K562 (cell line): ENCODE measurements around the gene MMP11.

Source experiments
- ARNT ChIP-seq, 2 experiments: fragments of 450-650 bp; IDR thresholded peaks; 2 replicates each; pipeline ENCODE4 v1.6.1; 2016; ENCODE audit warnings: mild to moderate bottlenecking in 1 of 2
- BCL6 ChIP-seq: fragments of 250-450 bp; sonication (Bioruptor Pico); IDR thresholded peaks from 2 replicates; pipeline ENCODE4 v1.4.0; 2020
- CTCF ChIP-seq, 3 experiments: IDR thresholded peaks in 2 of 3; conservative IDR thresholded peaks in 1 of 3; 2 replicates each; pipeline ENCODE4 v1.5.1; 2011 to 2012; ENCODE audit warnings: low read length in 3 of 3, mild to moderate bottlenecking in 3 of 3, control low read depth in 2 of 3, improper control_type of control experiment in 1 of 3, inconsistent platforms in 1 of 3, low read depth in 1 of 3, mixed read lengths in 1 of 3, moderate library complexity in 1 of 3; ENCODE audit not compliant: insufficient read depth in 2 of 3
- JUND ChIP-seq, 2 experiments: IDR thresholded peaks; 2 replicates in 1 of 2; 3 replicates in 1 of 2; pipeline ENCODE4 v1.6.1; 2011; ENCODE audit warnings: borderline replicate concordance in 2 of 2, low read depth in 2 of 2, low read length in 2 of 2, improper control_type of control experiment in 1 of 2, missing biosample characterization in 1 of 2, missing genetic modification characterization in 1 of 2, missing genetic modification reagents in 1 of 2
- MYC ChIP-seq, 2 experiments: fragments of 250-450 bp in 1 of 2; sonication (Bioruptor Pico) in 1 of 2; IDR thresholded peaks; 2 replicates each; pipeline versions ENCODE4 v1.5.1 to v1.6.1; 2012 to 2021; ENCODE audit warnings: low read depth in 2 of 2, borderline replicate concordance in 1 of 2, improper control_type of control experiment in 1 of 2, low read length in 1 of 2, mild to moderate bottlenecking in 1 of 2, moderate library complexity in 1 of 2
- NEUROD1 ChIP-seq: fragments of 150-350 bp; IDR thresholded peaks from 2 replicates; pipeline ENCODE4 v1.6.1; 2014; ENCODE audit warnings: borderline replicate concordance, low read length, low read depth; ENCODE audit not compliant: partially characterized antibody
- TF ChIP-seq, protein P1 (sequence below): sonication (generic); formaldehyde crosslinking; IDR thresholded peaks from 2 replicates; pipeline ENCODE4 v1.8.1; 2023; ENCODE audit warnings: mild to moderate bottlenecking, missing genetic modification reagents
- TF ChIP-seq, protein P2 (sequence below): fragments of 200-800 bp; sonication (Bioruptor generic); IDR thresholded peaks from 2 replicates; pipeline ENCODE4 v1.6.1; 2017; ENCODE audit warnings: missing genetic modification characterization, missing compliant biosample characterization

GRCh38 chr22:23823331-23823791 lies 50.7 kb downstream of the MMP11 start:
- TF ChIP-seq CTCF (IDR thresholded peaks at IDR 0.05 in 2 of 3, conservative IDR thresholded peaks at IDR 0.05 in 1 of 3; ENCODE audit: insufficient read depth in 2 of 3, low read depth in 1 of 3, low read length in 3 of 3) (no peak), BCL6 (no peak), ARNT (IDR thresholded peaks at IDR 0.05) (no peak), JUND (IDR thresholded peaks at IDR 0.05; ENCODE audit: borderline replicate concordance, low read depth, low read length) (no peak), JUND (tag; IDR thresholded peaks at IDR 0.05; ENCODE audit: borderline replicate concordance, low read depth, low read length) (no peak), NEUROD1 (no peak), MYC (IDR thresholded peaks at IDR 0.05; ENCODE audit: low read depth, low read length) (no peak), MYC (CRISPR knock-in tag; IDR thresholded peaks at IDR 0.05; ENCODE audit: borderline replicate concordance, low read depth) (no peak)
- TF ChIP-seq, protein P1, sequence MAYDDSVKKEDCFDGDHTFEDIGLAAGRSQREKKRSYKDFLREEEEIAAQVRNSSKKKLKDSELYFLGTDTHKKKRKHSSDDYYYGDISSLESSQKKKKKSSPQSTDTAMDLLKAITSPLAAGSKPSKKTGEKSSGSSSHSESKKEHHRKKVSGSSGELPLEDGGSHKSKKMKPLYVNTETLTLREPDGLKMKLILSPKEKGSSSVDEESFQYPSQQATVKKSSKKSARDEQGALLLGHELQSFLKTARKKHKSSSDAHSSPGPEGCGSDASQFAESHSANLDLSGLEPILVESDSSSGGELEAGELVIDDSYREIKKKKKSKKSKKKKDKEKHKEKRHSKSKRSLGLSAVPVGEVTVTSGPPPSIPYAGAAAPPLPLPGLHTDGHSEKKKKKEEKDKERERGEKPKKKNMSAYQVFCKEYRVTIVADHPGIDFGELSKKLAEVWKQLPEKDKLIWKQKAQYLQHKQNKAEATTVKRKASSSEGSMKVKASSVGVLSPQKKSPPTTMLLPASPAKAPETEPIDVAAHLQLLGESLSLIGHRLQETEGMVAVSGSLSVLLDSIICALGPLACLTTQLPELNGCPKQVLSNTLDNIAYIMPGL: no peak
- TF ChIP-seq, protein P2, sequence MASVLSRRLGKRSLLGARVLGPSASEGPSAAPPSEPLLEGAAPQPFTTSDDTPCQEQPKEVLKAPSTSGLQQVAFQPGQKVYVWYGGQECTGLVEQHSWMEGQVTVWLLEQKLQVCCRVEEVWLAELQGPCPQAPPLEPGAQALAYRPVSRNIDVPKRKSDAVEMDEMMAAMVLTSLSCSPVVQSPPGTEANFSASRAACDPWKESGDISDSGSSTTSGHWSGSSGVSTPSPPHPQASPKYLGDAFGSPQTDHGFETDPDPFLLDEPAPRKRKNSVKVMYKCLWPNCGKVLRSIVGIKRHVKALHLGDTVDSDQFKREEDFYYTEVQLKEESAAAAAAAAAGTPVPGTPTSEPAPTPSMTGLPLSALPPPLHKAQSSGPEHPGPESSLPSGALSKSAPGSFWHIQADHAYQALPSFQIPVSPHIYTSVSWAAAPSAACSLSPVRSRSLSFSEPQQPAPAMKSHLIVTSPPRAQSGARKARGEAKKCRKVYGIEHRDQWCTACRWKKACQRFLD (CRISPR knock-in tag): no peak
